ENCODE measurements around the gene RPL38.

Gene RPL38

DNA sequence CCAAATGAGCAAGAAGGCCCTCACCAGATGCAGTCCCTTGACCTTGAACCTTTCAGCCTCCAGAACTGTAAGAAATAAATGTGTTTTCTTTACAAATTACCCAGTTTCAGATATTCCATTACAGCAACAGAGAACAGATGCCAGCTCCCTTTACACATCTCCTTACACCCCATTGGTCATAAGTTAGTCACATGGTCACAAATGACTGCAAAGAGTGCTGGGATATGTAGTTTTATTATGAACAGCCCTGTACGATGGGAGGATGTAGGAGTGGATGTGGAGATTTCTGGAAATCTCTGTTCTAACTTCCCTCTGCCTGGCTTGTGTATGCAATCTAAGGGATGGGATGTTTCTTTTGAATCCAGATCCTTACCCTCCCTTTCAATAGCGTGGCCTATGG is 13.3 kb upstream of the RPL38 start:
- H3F3A ChIP-seq (ENCODE audit: control insufficient read depth, insufficient read depth): no peaks in the 10 kb centered on the region
- H3K79me2 ChIP-seq (ENCODE audit: control insufficient read depth, low read length): no peaks in the 10 kb centered on the region
- peaks cover 27% of the 10 kb centered on the region for H3K27me3 ChIP-seq (ENCODE audit: control insufficient read depth, low read length)
- H3K4me2 ChIP-seq (ENCODE audit: low read length): no peak overlapping the region
- H3K9me3 ChIP-seq (ENCODE audit: control insufficient read depth, insufficient read depth, low read length): no peaks in the 10 kb centered on the region
- H4K20me1 ChIP-seq (ENCODE audit: control insufficient read depth, insufficient read depth, low read depth, low read length): 0 out of 2 replicates have a peak, but pooled peaks cover 3% of the 10 kb centered on the region
- no peak overlapping the region for H3K27ac ChIP-seq (ENCODE audit: low read depth, low read length)
- no peak overlapping the region for H3K4me3 ChIP-seq (ENCODE audit: low read length)
- H3K4me1 ChIP-seq (ENCODE audit: control insufficient read depth, low read length): no peaks in the 10 kb centered on the region
- H3K9me2 ChIP-seq (replicated peaks; ENCODE audit: control insufficient read depth, low read length): no peaks in the 10 kb centered on the region
- TF ChIP-seq, protein P1, sequence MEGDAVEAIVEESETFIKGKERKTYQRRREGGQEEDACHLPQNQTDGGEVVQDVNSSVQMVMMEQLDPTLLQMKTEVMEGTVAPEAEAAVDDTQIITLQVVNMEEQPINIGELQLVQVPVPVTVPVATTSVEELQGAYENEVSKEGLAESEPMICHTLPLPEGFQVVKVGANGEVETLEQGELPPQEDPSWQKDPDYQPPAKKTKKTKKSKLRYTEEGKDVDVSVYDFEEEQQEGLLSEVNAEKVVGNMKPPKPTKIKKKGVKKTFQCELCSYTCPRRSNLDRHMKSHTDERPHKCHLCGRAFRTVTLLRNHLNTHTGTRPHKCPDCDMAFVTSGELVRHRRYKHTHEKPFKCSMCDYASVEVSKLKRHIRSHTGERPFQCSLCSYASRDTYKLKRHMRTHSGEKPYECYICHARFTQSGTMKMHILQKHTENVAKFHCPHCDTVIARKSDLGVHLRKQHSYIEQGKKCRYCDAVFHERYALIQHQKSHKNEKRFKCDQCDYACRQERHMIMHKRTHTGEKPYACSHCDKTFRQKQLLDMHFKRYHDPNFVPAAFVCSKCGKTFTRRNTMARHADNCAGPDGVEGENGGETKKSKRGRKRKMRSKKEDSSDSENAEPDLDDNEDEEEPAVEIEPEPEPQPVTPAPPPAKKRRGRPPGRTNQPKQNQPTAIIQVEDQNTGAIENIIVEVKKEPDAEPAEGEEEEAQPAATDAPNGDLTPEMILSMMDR (IDR thresholded peaks at IDR 0.05; ENCODE audit: low read depth, low read length, poor library complexity, severe bottlenecking): no peak
- H3K36me3 ChIP-seq (ENCODE audit: control insufficient read depth, low read length): no peaks in the 10 kb centered on the region

DNA sequence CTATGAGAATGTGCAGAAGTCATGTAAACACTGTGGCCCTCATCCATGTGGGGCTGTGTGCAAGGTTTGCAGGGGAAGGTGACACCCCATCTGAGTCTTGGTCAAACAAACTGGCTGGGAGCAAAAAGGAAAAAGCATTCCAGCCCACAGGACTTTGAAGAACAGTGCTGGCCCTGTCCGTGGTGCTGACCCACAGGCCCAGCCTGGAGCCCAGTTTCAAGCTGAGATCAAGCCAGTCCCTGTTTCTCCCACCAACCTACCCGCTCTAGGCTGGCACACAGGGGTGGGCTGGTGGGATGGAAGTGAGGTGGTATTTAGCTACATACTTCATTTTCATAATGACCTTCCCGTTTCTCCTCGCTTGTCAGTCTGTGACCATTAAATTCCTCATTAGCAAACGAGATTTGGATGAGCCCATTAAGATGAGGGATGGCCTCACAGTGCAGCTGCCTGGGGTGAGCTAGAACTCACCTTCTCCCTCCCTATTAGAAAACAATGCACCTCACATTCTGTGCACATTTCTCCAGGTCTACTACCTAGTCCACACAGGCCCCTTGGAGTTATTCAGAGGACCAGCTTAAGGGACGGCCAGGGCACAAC is 12.6 kb upstream of the RPL38 start:
- Histone ChIP-seq H3K4me1 (ENCODE audit: control insufficient read depth, low read length) (no peaks in the 10 kb centered on the region), H3K9me2 (replicated peaks; ENCODE audit: control insufficient read depth, low read length) (no peaks in the 10 kb centered on the region), H3F3A (ENCODE audit: control insufficient read depth, insufficient read depth) (no peaks in the 10 kb centered on the region), H3K27me3 (ENCODE audit: control insufficient read depth, low read length) (peaks cover 35% of the 10 kb centered on the region), H4K20me1 (ENCODE audit: control insufficient read depth, insufficient read depth, low read depth, low read length) (0 out of 2 replicates have a peak, but pooled peaks cover 3% of the 10 kb centered on the region), H3K79me2 (ENCODE audit: control insufficient read depth, low read length) (no peaks in the 10 kb centered on the region), H3K4me2 (ENCODE audit: low read length) (no peak overlapping the region), H3K27ac (ENCODE audit: low read depth, low read length) (no peak overlapping the region), H3K4me3 (ENCODE audit: low read length) (no peak overlapping the region), H3K9me3 (ENCODE audit: control insufficient read depth, insufficient read depth, low read length) (no peaks in the 10 kb centered on the region), H3K36me3 (ENCODE audit: control insufficient read depth, low read length) (no peaks in the 10 kb centered on the region)
- TF ChIP-seq EZH2phosphoT487 (IDR thresholded peaks at IDR 0.05; ENCODE audit: borderline replicate concordance, low read length): no peak
- TF ChIP-seq, protein P1 (IDR thresholded peaks at IDR 0.05; ENCODE audit: low read depth, low read length, poor library complexity, severe bottlenecking): no peak

DNA sequence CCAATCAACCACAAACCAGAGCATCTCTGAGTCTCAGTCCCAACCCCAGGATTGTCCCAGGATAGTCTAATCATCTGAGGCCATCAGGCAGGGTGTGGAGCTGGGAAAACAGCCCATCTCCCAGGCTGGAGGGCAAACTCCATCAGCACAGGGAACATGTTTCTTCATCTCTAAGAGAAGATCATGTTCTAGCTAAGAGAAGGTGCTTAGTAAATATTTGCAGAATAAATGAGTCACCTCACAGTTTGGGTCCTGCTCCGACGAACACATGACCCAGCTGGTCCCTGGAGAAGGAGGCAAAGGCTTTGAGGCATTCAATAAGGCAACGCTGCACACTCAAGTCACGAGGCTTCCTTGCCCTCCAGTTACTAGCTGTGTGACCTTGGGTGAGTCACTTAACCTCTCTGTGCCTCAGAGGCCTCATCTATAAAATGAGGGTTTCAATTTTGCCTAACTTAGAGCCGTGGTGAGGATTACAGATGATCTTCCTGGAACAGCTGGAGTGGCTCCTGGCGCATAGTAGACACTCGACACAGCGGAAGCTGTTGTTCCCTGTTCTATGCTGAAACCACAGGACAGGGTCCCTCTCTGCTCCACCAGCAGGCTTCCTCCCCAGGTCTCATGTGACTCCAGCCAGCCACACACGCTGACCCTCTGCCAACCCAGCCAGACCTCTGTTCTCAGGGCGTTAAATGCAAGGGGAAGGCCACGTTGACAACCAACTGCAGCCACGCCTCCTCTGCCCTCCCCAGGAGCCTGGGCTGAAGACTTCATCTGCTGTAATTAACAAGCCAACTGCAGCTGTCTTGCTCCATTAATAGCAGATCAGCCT is 10.3 kb upstream of the RPL38 start:
- Histone ChIP-seq H3K4me3 (ENCODE audit: low read length) (no peak overlapping the region), H3K4me1 (ENCODE audit: control insufficient read depth, low read length) (no peaks in the 10 kb centered on the region), H3K27ac (ENCODE audit: low read depth, low read length) (no peak overlapping the region), H3F3A (ENCODE audit: control insufficient read depth, insufficient read depth) (no peaks in the 10 kb centered on the region), H3K79me2 (ENCODE audit: control insufficient read depth, low read length) (no peaks in the 10 kb centered on the region), H4K20me1 (ENCODE audit: control insufficient read depth, insufficient read depth, low read depth, low read length) (0 out of 2 replicates have a peak, but pooled peaks cover 3% of the 10 kb centered on the region), H3K27me3 (ENCODE audit: control insufficient read depth, low read length) (peaks cover 45% of the 10 kb centered on the region), H3K9me3 (ENCODE audit: control insufficient read depth, insufficient read depth, low read length) (no peaks in the 10 kb centered on the region), H3K4me2 (ENCODE audit: low read length) (no peak overlapping the region), H3K9me2 (replicated peaks; ENCODE audit: control insufficient read depth, low read length) (no peaks in the 10 kb centered on the region), H3K36me3 (ENCODE audit: control insufficient read depth, low read length) (no peaks in the 10 kb centered on the region)
- TF ChIP-seq EZH2phosphoT487 (IDR thresholded peaks at IDR 0.05; ENCODE audit: borderline replicate concordance, low read length): no peak
- TF ChIP-seq, protein P1 (IDR thresholded peaks at IDR 0.05; ENCODE audit: low read depth, low read length, poor library complexity, severe bottlenecking): no peak

Measured in DOHH2 (cell line).